B cell (primary cell): ENCODE results near the gene NLRP13. TPM values are rescaled to one million over a fixed set of nuclear protein-coding genes. Genes with fewer than 3 reads are reported as not detected.
"Not testable (repeated sequence)": the region's sequence is repeated elsewhere in the genome, so short reads cannot be mapped to it uniquely, and the experiment has no call there.

Experiments
- ATAC-seq: fragments of 200-7000 bp; cut with Tn5 transposase; one replicate; pipeline ENCODE4 v1.10.0; 2021; ENCODE audit warnings: low read depth, mild to moderate bottlenecking, moderate number of reproducible peaks, moderate library complexity
- CTCF ChIA-PET: fragments of 350-600 bp; sonication (Branson Sonifier 250); formaldehyde crosslinking; loops from one replicate; lab custom pipeline; 2021; ENCODE audit warnings: antibody characterized with exemption, inconsistent platforms; lab: Charles Lee
- POLR2A ChIA-PET: fragments of 350-600 bp; sonication (Branson Sonifier 250); formaldehyde crosslinking; loops from one replicate; lab custom pipeline; 2021; ENCODE audit warnings: antibody characterized with exemption; lab: Charles Lee
- DNase-seq: peaks from one replicate; pipeline ENCODE4 v3.0.0; 2013
- H2AFZ ChIP-seq: 2 replicates; pipeline ENCODE4 v1.6.1; 2012; ENCODE audit warnings: mild to moderate bottlenecking, low read depth, low read length; ENCODE audit not compliant: insufficient read depth, poor library complexity, severe bottlenecking
- H3K27ac ChIP-seq, 2 donors: 1 replicate in 1 of 2; 2 replicates in 1 of 2; pipeline ENCODE4 v1.5.1; 2012 to 2013; ENCODE audit warnings: low read length in 2 of 2, mild to moderate bottlenecking in 2 of 2, moderate library complexity in 1 of 2
- H3K27me3 ChIP-seq, 4 experiments: fragments of 200-600 bp in 1 of 4; sonication (generic) in 1 of 4; replicated peaks in 1 of 4; 1 replicate in 2 of 4; 2 replicates in 2 of 4; pipeline versions ENCODE4 v1.6.1 to v1.7.0; 2013 to 2016; ENCODE audit warnings: low read length in 3 of 4, mild to moderate bottlenecking in 2 of 4, mixed read lengths in 1 of 4, moderate library complexity in 1 of 4; ENCODE audit not compliant: insufficient read depth in 4 of 4, control insufficient read depth in 3 of 4; ENCODE audit errors: control extremely low read depth in 1 of 4
- H3K36me3 ChIP-seq, 2 experiments: replicated peaks in 1 of 2; 1 replicate in 1 of 2; 2 replicates in 1 of 2; pipeline versions ENCODE4 v1.6.1 to v1.7.1; 2013; ENCODE audit warnings: low read length in 1 of 2; ENCODE audit not compliant: insufficient read depth in 2 of 2, control insufficient read depth in 1 of 2; ENCODE audit errors: control extremely low read depth in 1 of 2, extremely low read depth in 1 of 2
- H3K4me1 ChIP-seq, 2 donors: fragments of 200-600 bp in 1 of 2; sonication (generic) in 1 of 2; 1 replicate in 1 of 2; 2 replicates in 1 of 2; pipeline versions ENCODE4 v1.5.1 to v1.6.1; 2013 to 2017; ENCODE audit warnings: low read length in 2 of 2; ENCODE audit not compliant: control insufficient read depth in 2 of 2, insufficient read depth in 2 of 2
- H3K4me2 ChIP-seq: replicated peaks from 2 replicates; pipeline ENCODE3; 2012; ENCODE audit warnings: mild to moderate bottlenecking, low read depth, low read length; ENCODE audit not compliant: poor library complexity, severe bottlenecking
- H3K4me3 ChIP-seq, 5 experiments: fragments of 200-600 bp in 1 of 5; sonication (generic) in 1 of 5; 1 replicate in 3 of 5; 2 replicates in 2 of 5; pipeline versions ENCODE4 v1.5.1 to v1.7.0; 2011 to 2016; ENCODE audit warnings: low read length in 4 of 5, mild to moderate bottlenecking in 4 of 5, low read depth in 2 of 5, control low read depth in 1 of 5, moderate library complexity in 1 of 5; ENCODE audit not compliant: insufficient read depth in 1 of 5; ENCODE audit errors: control extremely low read depth in 1 of 5, extremely low read depth in 1 of 5
- H3K79me2 ChIP-seq: fragments of 200-600 bp; sonication (generic); one replicate; pipeline ENCODE4 v1.6.0; 2016; ENCODE audit warnings: low read length; ENCODE audit not compliant: control insufficient read depth, insufficient read depth
- H3K9ac ChIP-seq: fragments of 200-600 bp; sonication (generic); 2 replicates; pipeline ENCODE4 v1.6.1; 2017; ENCODE audit warnings: mild to moderate bottlenecking, low read length, moderate library complexity
- H3K9me3 ChIP-seq, 3 donors: one replicate each; pipeline versions ENCODE4 v1.6.1 to v1.7.1; 2013; ENCODE audit warnings: low read length in 2 of 3; ENCODE audit not compliant: control insufficient read depth in 2 of 3, insufficient read depth in 1 of 3; ENCODE audit errors: control extremely low read depth in 1 of 3
- H4K20me1 ChIP-seq: 2 replicates; pipeline ENCODE4 v1.6.0; 2012; ENCODE audit warnings: mild to moderate bottlenecking, low read length; ENCODE audit not compliant: insufficient read depth, control insufficient read depth, poor library complexity, severe bottlenecking
- H3K27ac Mint-ChIP-seq: one replicate; pipeline ENCODE4 v1.8.0; 2021; ENCODE audit warnings: mixed read lengths
- H3K27me3 Mint-ChIP-seq: one replicate; pipeline ENCODE4 v1.8.0; 2021; ENCODE audit warnings: mixed read lengths
- H3K4me1 Mint-ChIP-seq: one replicate; pipeline ENCODE4 v1.8.0; 2021; ENCODE audit warnings: mixed read lengths
- H3K4me3 Mint-ChIP-seq: one replicate; pipeline ENCODE4 v1.8.0; 2021; ENCODE audit warnings: mixed read lengths
- H3K9me3 Mint-ChIP-seq: one replicate; pipeline ENCODE4 v1.8.0; 2022; ENCODE audit warnings: mixed read lengths; ENCODE audit not compliant: insufficient read depth
- EZH2 ChIP-seq: IDR thresholded peaks from 2 replicates; pipeline ENCODE4 v1.6.1; 2012; ENCODE audit warnings: borderline replicate concordance, low read depth, mild to moderate bottlenecking, moderate library complexity, low read length; ENCODE audit not compliant: insufficient read depth, poor library complexity, severe bottlenecking
- WGBS: methylation state at CpG from one replicate; pipeline ENCODE4 v1.1.5; 2013; ENCODE audit warnings: missing lambda C conversion rate; ENCODE audit not compliant: insufficient coverage; 5-methylcytosine and 5-hydroxymethylcytosine counted together
- intact Hi-C: fragments of 100-400 bp; cut with micrococcal nuclease; formaldehyde crosslinking; loops from one replicate; pipeline ENCODE4 v1.10.0; 2022
- polyA plus RNA-seq: library from polyadenylated mRNA; depleted of rRNA; stranded (reverse); fragments of >200 nt; gene quantifications from 2 replicates; pipeline ENCODE4 v1.2.3, GENCODE V29; 2012
- total RNA-seq, 2 donors: library from RNA; stranded (reverse); fragments of 120-200 nt in 1 of 2; gene quantifications; 1 replicate in 1 of 2; 2 replicates in 1 of 2; pipeline versions ENCODE4 v1.2.3 to v1.2.4, GENCODE V29; 2013 to 2022
- TF ChIP-seq, protein P1 (sequence below): fragments of 200-600 bp; IDR thresholded peaks from one replicate; pipeline ENCODE4 v1.8.0; 2022; ENCODE audit warnings: antibody characterized with exemption, mild to moderate bottlenecking

The NLRP13 gene
- total and polyA plus RNA-seq, 2 donors (not counting 1 experiment from before 2014, with no cell fraction given): not detected

GRCh38 chr19:55956431-55956830 is 24.3 kb upstream of the NLRP13 start:
- ATAC-seq (no peak), DNase-seq (no peak)
- no peak overlapping the region for H3K27ac Mint-ChIP-seq
- H3K4me1 ChIP-seq: no peaks in the 10 kb centered on the region
- H3K27me3 Mint-ChIP-seq: no peaks in the 10 kb centered on the region
- POLR2A ChIA-PET: no interaction called here
- no peak overlapping the region for H2AFZ ChIP-seq
- CTCF ChIA-PET: no interaction called here
- no peaks in the 10 kb centered on the region for H4K20me1 ChIP-seq
- no peak overlapping the region for H3K4me3 ChIP-seq
- intact Hi-C loops: no loop called here
- TF ChIP-seq, protein P1, sequence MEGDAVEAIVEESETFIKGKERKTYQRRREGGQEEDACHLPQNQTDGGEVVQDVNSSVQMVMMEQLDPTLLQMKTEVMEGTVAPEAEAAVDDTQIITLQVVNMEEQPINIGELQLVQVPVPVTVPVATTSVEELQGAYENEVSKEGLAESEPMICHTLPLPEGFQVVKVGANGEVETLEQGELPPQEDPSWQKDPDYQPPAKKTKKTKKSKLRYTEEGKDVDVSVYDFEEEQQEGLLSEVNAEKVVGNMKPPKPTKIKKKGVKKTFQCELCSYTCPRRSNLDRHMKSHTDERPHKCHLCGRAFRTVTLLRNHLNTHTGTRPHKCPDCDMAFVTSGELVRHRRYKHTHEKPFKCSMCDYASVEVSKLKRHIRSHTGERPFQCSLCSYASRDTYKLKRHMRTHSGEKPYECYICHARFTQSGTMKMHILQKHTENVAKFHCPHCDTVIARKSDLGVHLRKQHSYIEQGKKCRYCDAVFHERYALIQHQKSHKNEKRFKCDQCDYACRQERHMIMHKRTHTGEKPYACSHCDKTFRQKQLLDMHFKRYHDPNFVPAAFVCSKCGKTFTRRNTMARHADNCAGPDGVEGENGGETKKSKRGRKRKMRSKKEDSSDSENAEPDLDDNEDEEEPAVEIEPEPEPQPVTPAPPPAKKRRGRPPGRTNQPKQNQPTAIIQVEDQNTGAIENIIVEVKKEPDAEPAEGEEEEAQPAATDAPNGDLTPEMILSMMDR: no peak
- no peak for TF ChIP-seq EZH2
- H3K27me3 ChIP-seq: no peaks in the 10 kb centered on the region
- H3K9me3 Mint-ChIP-seq: peaks cover under 1% of the 10 kb centered on the region
- 81% methylated on average over 5 of the region's 7 CpGs for WGBS
- H3K79me2 ChIP-seq: no peaks in the 10 kb centered on the region
- no peak overlapping the region for H3K9ac ChIP-seq
- H3K4me2 ChIP-seq: no peak overlapping the region
- H3K27ac ChIP-seq: no peak overlapping the region
- peaks cover 0 to 13% (median 0%) of the 10 kb centered on the region in 3 donors for H3K9me3 ChIP-seq
- no peak overlapping the region for H3K4me3 Mint-ChIP-seq
- H3K4me1 Mint-ChIP-seq: no peaks in the 10 kb centered on the region
- H3K36me3 ChIP-seq: no peaks in the 10 kb centered on the region

DNA sequence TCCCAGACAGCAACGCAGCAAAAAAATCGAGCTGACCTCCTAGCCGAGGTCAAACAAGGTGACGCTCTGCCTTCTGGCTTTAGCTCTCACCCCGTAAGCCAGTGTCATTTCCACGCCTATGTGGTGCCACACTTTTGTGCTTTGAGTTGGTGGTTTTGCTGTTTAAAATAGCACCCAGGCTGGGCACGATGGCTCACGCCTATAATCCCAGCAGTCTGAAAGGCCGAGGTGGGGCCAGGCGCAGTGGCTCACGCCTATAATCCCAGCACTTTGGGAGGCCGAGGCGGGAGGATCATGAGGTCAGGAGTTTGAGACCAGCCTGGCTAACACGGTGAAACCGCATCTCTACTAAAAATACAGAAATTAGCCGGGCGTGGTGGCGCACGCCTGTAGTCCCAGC is 18.4 kb upstream of the NLRP13 start:
- CTCF ChIA-PET: interaction anchor here (0.6 kb wide), 1 partner anchor 29 kb away, joined by 3 read pairs; no protein-coding TSS in a partner anchor
- 91% methylated on average over 13 of the region's 19 CpGs for WGBS
- H3K4me3 Mint-ChIP-seq, intact Hi-C loops, H2AFZ ChIP-seq, DNase-seq, H3K4me2 ChIP-seq, ATAC-seq, H3K27me3 ChIP-seq, H3K27ac Mint-ChIP-seq, H3K9me3 Mint-ChIP-seq, H3K9ac ChIP-seq, H3K27ac ChIP-seq, H3K4me1 Mint-ChIP-seq, H3K4me1 ChIP-seq, H3K27me3 Mint-ChIP-seq, H3K79me2 ChIP-seq, H3K36me3 ChIP-seq, H4K20me1 ChIP-seq, POLR2A ChIA-PET, H3K4me3 ChIP-seq: not testable (repeated sequence)
- peaks cover 0 to 28% (median 0%) of the 10 kb centered on the region in 3 donors for H3K9me3 ChIP-seq
